ENCODE measurements around the gene PPM1E. TPM values are rescaled to one million over a fixed set of nuclear protein-coding genes. Genes with fewer than 3 reads are reported as not detected.

PPM1E gene
- total and polyA plus RNA-seq, 2 of the 8 experiments (the other 6 are each of a cell fraction or from before 2014, with no cell fraction given), result 5.0 to 10.4 TPM

DNA sequence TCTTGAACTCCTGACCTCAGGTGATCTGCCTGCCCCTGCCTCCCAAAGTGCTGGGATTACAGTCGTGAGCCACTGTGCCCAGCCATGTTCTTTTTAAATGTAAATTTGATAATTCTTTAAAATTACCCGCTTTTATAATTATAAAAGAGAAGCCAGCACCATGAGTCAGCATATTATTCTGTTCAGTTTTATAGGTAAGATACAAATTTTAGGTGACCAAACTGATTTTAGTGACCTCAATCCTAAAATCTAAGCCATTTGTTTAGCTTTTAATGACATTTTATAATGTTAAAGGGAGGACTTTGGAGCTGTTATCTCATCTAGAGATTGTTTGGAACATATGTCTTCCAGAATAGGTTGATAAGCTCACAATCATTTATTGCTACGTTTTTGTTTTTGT, 20.8 kb upstream of the PPM1E start (continued):
- TF ChIP-seq ATF3 (IDR thresholded peaks at IDR 0.05; ENCODE audit: insufficient read depth, low read depth, low read length) (no peak), SP2 (IDR thresholded peaks at IDR 0.05; ENCODE audit: low read length) (no peak), TCF12 (IDR thresholded peaks at IDR 0.05; ENCODE audit: low read depth, low read length) (no peak), BCL11A (IDR thresholded peaks at IDR 0.05; ENCODE audit: low read depth in 2 of 2, low read length in 2 of 2) (no peak), ASH2L (IDR thresholded peaks at IDR 0.05; ENCODE audit: low read length) (no peak), BACH1 (IDR thresholded peaks at IDR 0.05; ENCODE audit: low read length) (no peak)

All from H1 (cell line).